Measurements from ENCODE around the gene ASCC2. TPM values are rescaled to one million over a fixed set of nuclear protein-coding genes. Genes with fewer than 3 reads are reported as not detected.
"Not testable (repeated sequence)": the region's sequence is repeated elsewhere in the genome, so short reads cannot be mapped to it uniquely, and the experiment has no call there.

Gene ASCC2
- polyA plus RNA-seq, 6 donors from 2014 or later = 35.1 to 70.0 (median 42.1) TPM

- H3K27me3 Mint-ChIP-seq = no peaks in the 10 kb centered on the region
- no peaks in the 10 kb centered on the region for H3K9me3 Mint-ChIP-seq
- peak; percentile 80 to 81 for ATAC-seq (ENCODE audit: low read depth in 2 of 2)
- H3K36me3 Mint-ChIP-seq = no peaks in the 10 kb centered on the region
- DNase-seq = peak; percentile 90
- H3K4me3 Mint-ChIP-seq = peak within 1 kb of the TSS; percentile 95 to 100 (median 99)
- peaks cover 32 to 39% (median 37%) of the 10 kb centered on the region in 3 donors for H3K4me1 Mint-ChIP-seq
- H3K27ac Mint-ChIP-seq = peak within 1 kb of the TSS; percentile 83 to 99 (median 95)
Measured at GRCh38 chr22:29767171-29768051, 70.7 kb downstream of the ASCC2 start, which contains the start of gene UQCR10. Gene UQCR10 (plus strand): TSS chr22:29767369. CDS start chr22:29767399, 30 bp downstream.

GRCh38 chr22:29766632-29767170 lies 71.4 kb downstream of the ASCC2 start, which contains the start of gene ZMAT5:
Gene ZMAT5 (minus strand): TSS chr22:29767007. CDS start chr22:29748544, 18,463 bp downstream.
- ATAC-seq (ENCODE audit: low read depth in 2 of 2) = peak; percentile 87 to 91
- H3K36me3 Mint-ChIP-seq = no peaks in the 10 kb centered on the region
- peak within 1 kb of the TSS; percentile 83 to 99 (median 95) for H3K27ac Mint-ChIP-seq
- peaks cover 32 to 39% (median 37%) of the 10 kb centered on the region in 3 donors for H3K4me1 Mint-ChIP-seq
- DNase-seq = peak; percentile 89
- peak within 1 kb of the TSS; percentile 95 to 100 (median 99) for H3K4me3 Mint-ChIP-seq
- H3K27me3 Mint-ChIP-seq = no peaks in the 10 kb centered on the region
- no peaks in the 10 kb centered on the region for H3K9me3 Mint-ChIP-seq

GRCh38 chr22:29765905-29766631 lies 72.0 kb downstream of the ASCC2 start:
- H3K4me1 Mint-ChIP-seq = peaks cover 32 to 39% (median 37%) of the 10 kb centered on the region in 3 donors
- ATAC-seq (ENCODE audit: low read depth in 2 of 2) = peak; percentile 19 to 33
- DNase-seq = peak; percentile 17
- no peaks in the 10 kb centered on the region for H3K27me3 Mint-ChIP-seq
- H3K4me3 Mint-ChIP-seq = peak overlapping the region; percentile 95 to 100 (median 99)
- H3K9me3 Mint-ChIP-seq = no peaks in the 10 kb centered on the region
- peak overlapping the region in 5 of 6 donors; percentile 90 to 99 (median 97) for H3K27ac Mint-ChIP-seq
- no peaks in the 10 kb centered on the region for H3K36me3 Mint-ChIP-seq

GRCh38 chr22:29762263-29762662 lies 75.8 kb downstream of the ASCC2 start:
- H3K4me3 Mint-ChIP-seq = no peak overlapping the region
- no peaks in the 10 kb centered on the region for H3K36me3 Mint-ChIP-seq
- ATAC-seq (ENCODE audit: low read depth in 2 of 2) = no peak
- H3K9me3 Mint-ChIP-seq = no peaks in the 10 kb centered on the region
- DNase-seq = no peak
- no peaks in the 10 kb centered on the region for H3K27me3 Mint-ChIP-seq
- no peak overlapping the region for H3K27ac Mint-ChIP-seq
- peaks cover 17 to 22% (median 19%) of the 10 kb centered on the region in 3 donors for H3K4me1 Mint-ChIP-seq

GRCh38 chr22:29758959-29759358 lies 79.1 kb downstream of the ASCC2 start:
- H3K27ac Mint-ChIP-seq = peak overlapping the region in 1 of 6 donors; percentile 20
- no peaks in the 10 kb centered on the region for H3K27me3 Mint-ChIP-seq
- H3K4me3 Mint-ChIP-seq = peak overlapping the region in 1 of 8 donors; percentile 5
- DNase-seq (no peak), ATAC-seq (ENCODE audit: low read depth in 2 of 2) (no peak)
- H3K36me3 Mint-ChIP-seq = no peaks in the 10 kb centered on the region
- H3K9me3 Mint-ChIP-seq = no peaks in the 10 kb centered on the region
- peaks cover 6 to 13% (median 10%) of the 10 kb centered on the region in 3 donors for H3K4me1 Mint-ChIP-seq

- DNase-seq (no peak), ATAC-seq (ENCODE audit: low read depth in 2 of 2) (no peak)
- Mint-ChIP-seq H3K27me3 (no peaks in the 10 kb centered on the region), H3K9me3 (no peaks in the 10 kb centered on the region), H3K36me3 (no peaks in the 10 kb centered on the region), H3K4me3 (no peak overlapping the region), H3K27ac (no peak overlapping the region), H3K4me1 (peaks cover 6 to 13% (median 10%) of the 10 kb centered on the region in 3 donors)
Measured at GRCh38 chr22:29758068-29758622, 79.9 kb downstream of the ASCC2 start.

- Mint-ChIP-seq H3K36me3 (no peaks in the 10 kb centered on the region), H3K9me3 (no peaks in the 10 kb centered on the region), H3K27ac (no peak overlapping the region), H3K4me3 (no peak overlapping the region), H3K27me3 (no peaks in the 10 kb centered on the region), H3K4me1 (peaks cover 6 to 17% (median 10%) of the 10 kb centered on the region in 3 donors)
- ATAC-seq (ENCODE audit: low read depth in 2 of 2) (no peak), DNase-seq (no peak)
Measured at GRCh38 chr22:29757096-29757495, 81.0 kb downstream of the ASCC2 start.

GRCh38 chr22:29756341-29756740 lies 81.7 kb downstream of the ASCC2 start:
- H3K4me1 Mint-ChIP-seq = peaks cover 6 to 20% (median 10%) of the 10 kb centered on the region in 3 donors
- H3K27ac Mint-ChIP-seq = peak overlapping the region in 1 of 6 donors; percentile 15
- ATAC-seq (ENCODE audit: low read depth in 2 of 2) (no peak), DNase-seq (no peak)
- H3K4me3 Mint-ChIP-seq = no peak overlapping the region
- H3K27me3 Mint-ChIP-seq = no peaks in the 10 kb centered on the region
- H3K9me3 Mint-ChIP-seq = no peaks in the 10 kb centered on the region
- no peaks in the 10 kb centered on the region for H3K36me3 Mint-ChIP-seq

GRCh38 chr22:29755889-29756288 lies 82.2 kb downstream of the ASCC2 start:
- no peaks in the 10 kb centered on the region for H3K36me3 Mint-ChIP-seq
- no peaks in the 10 kb centered on the region for H3K9me3 Mint-ChIP-seq
- no peak overlapping the region for H3K4me3 Mint-ChIP-seq
- no peaks in the 10 kb centered on the region for H3K27me3 Mint-ChIP-seq
- DNase-seq = no peak
- peaks cover 6 to 20% (median 10%) of the 10 kb centered on the region in 3 donors for H3K4me1 Mint-ChIP-seq
- H3K27ac Mint-ChIP-seq = no peak overlapping the region
- ATAC-seq (ENCODE audit: low read depth in 2 of 2) = no peak

GRCh38 chr22:29754658-29755395 lies 83.2 kb downstream of the ASCC2 start:
- DNase-seq; H3K4me3 Mint-ChIP-seq; H3K9me3 Mint-ChIP-seq; ATAC-seq (ENCODE audit: low read depth in 2 of 2); H3K27ac Mint-ChIP-seq; H3K36me3 Mint-ChIP-seq; H3K27me3 Mint-ChIP-seq: not testable (repeated sequence)
- H3K4me1 Mint-ChIP-seq = peaks cover 7 to 20% (median 10%) of the 10 kb centered on the region in 3 donors

- Mint-ChIP-seq H3K4me3 (no peak overlapping the region), H3K9me3 (no peaks in the 10 kb centered on the region), H3K36me3 (no peaks in the 10 kb centered on the region), H3K4me1 (peaks cover 10 to 20% (median 13%) of the 10 kb centered on the region in 3 donors), H3K27ac (no peak overlapping the region), H3K27me3 (no peaks in the 10 kb centered on the region)
- ATAC-seq (ENCODE audit: low read depth in 2 of 2) (no peak), DNase-seq (no peak)
Measured at GRCh38 chr22:29753808-29754657, 84.0 kb downstream of the ASCC2 start.

GRCh38 chr22:29751669-29752068 lies 86.4 kb downstream of the ASCC2 start:
- peaks cover 10 to 20% (median 13%) of the 10 kb centered on the region in 3 donors for H3K4me1 Mint-ChIP-seq
- no peaks in the 10 kb centered on the region for H3K27me3 Mint-ChIP-seq
- peaks cover 0 to 14% of the 10 kb centered on the region in 2 donors for H3K36me3 Mint-ChIP-seq
- ATAC-seq (ENCODE audit: low read depth in 2 of 2) (no peak), DNase-seq (no peak)
- no peak overlapping the region for H3K4me3 Mint-ChIP-seq
- H3K9me3 Mint-ChIP-seq = no peaks in the 10 kb centered on the region
- no peak overlapping the region for H3K27ac Mint-ChIP-seq

All from naive B cell (primary cell).